ENCODE measurements around the gene LARP4B. TPM values are rescaled to one million over a fixed set of nuclear protein-coding genes. Genes with fewer than 3 reads are reported as not detected.

LARP4B gene
- total RNA-seq, 2 experiments from 2014 or later, result 64.8 to 143 TPM

DNA sequence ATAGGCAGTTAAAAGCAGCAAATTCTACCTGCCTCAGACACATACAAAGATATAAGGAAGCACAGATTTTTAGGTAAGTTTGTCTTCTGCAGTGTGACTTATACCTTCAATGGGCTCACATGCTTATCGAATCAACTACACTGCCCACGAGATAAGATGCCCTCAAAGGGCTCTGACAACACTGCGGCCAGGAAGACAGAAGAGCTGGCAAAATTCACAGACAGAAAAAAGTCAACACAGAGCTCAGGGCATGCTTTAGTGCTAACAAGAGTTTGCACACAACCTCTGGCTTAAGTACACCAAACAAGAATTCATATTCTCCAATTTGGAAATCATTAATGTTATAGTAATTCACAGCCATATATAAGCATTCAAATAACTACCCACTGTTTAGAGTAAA is 62.3 kb downstream of the LARP4B start:
- no peaks in the 10 kb centered on the region for H3K9me2 ChIP-seq (ENCODE audit: insufficient read depth, low read length)
- H3K9me3 ChIP-seq (ENCODE audit: low read length), result no peaks in the 10 kb centered on the region
- no TSS peak for BruUV-seq (replicated peaks)
- 0 out of 2 replicates have a peak, but pooled peaks cover 4% of the 10 kb centered on the region for H4K20me1 ChIP-seq (ENCODE audit: insufficient read depth, low read length)
- intact Hi-C loops (cut with micrococcal nuclease; ENCODE audit: unreplicated experiment), result no loop called here
- ChIA-PET CTCF (ENCODE audit: unreplicated experiment) (no interaction called here), POLR2A (interaction anchor here (0.6 kb wide), 1 partner anchor 10 kb away, joined by 3 read pairs; no protein-coding TSS in a partner anchor)
- H3K4me3 ChIP-seq (ENCODE audit: low read depth, low read length, poor library complexity, severe bottlenecking), result no peak overlapping the region
- H3K4me1 ChIP-seq (ENCODE audit: insufficient read depth, low read length, poor library complexity, severe bottlenecking), result no peaks in the 10 kb centered on the region
- peaks cover 15% of the 10 kb centered on the region; the same call in 1 of the 2 replicates for H3K79me2 ChIP-seq (ENCODE audit: insufficient read depth, low read depth, low read length)
- no peak overlapping the region for H3K27ac ChIP-seq (ENCODE audit: low read depth, low read length, poor library complexity, severe bottlenecking)
- H3K36me3 ChIP-seq (ENCODE audit: insufficient read depth, low read length), result peaks cover 91% of the 10 kb centered on the region
- TF ChIP-seq EZH2phosphoT487 (IDR thresholded peaks at IDR 0.05; ENCODE audit: borderline replicate concordance, low read depth, low read length), result no peak
- TF ChIP-seq, protein P1, sequence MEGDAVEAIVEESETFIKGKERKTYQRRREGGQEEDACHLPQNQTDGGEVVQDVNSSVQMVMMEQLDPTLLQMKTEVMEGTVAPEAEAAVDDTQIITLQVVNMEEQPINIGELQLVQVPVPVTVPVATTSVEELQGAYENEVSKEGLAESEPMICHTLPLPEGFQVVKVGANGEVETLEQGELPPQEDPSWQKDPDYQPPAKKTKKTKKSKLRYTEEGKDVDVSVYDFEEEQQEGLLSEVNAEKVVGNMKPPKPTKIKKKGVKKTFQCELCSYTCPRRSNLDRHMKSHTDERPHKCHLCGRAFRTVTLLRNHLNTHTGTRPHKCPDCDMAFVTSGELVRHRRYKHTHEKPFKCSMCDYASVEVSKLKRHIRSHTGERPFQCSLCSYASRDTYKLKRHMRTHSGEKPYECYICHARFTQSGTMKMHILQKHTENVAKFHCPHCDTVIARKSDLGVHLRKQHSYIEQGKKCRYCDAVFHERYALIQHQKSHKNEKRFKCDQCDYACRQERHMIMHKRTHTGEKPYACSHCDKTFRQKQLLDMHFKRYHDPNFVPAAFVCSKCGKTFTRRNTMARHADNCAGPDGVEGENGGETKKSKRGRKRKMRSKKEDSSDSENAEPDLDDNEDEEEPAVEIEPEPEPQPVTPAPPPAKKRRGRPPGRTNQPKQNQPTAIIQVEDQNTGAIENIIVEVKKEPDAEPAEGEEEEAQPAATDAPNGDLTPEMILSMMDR (conservative IDR thresholded peaks at IDR 0.05; ENCODE audit: low read length), result no peak
- no peak overlapping the region for H3K4me2 ChIP-seq (ENCODE audit: low read length)
- no peak for DNase-seq (ENCODE audit: low spot score)
- no peak overlapping the region for H2AFZ ChIP-seq (ENCODE audit: low read length)

DNA sequence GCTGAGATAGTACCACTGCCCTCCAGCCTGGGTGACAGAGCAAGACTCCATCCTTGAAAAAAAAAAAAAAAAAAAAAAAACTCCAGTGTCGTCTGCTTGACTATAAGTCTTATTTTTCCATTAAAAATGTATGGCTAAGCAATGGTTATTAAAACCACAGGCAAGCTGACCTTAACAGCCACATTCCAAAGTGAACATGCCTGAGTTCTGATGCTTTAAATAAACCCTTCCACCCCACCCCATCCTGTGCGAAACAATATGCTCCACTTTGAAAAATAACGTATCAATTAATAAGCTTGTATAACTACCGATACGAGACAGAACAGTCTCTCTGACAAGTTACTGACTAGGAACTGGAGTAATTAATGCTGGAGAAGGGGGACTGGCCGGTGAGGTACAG is 63.7 kb downstream of the LARP4B start:
- no peak for DNase-seq (ENCODE audit: low spot score)
- ChIA-PET POLR2A (interaction anchor here (1.1 kb wide), 1 partner anchor 9 kb away, joined by 3 read pairs; no protein-coding TSS in a partner anchor), CTCF (ENCODE audit: unreplicated experiment) (no interaction called here)
- intact Hi-C loops (cut with micrococcal nuclease; ENCODE audit: unreplicated experiment), result no loop called here
- Histone ChIP-seq H3K4me2 (ENCODE audit: low read length) (no peak overlapping the region), H3K4me1 (ENCODE audit: insufficient read depth, low read length, poor library complexity, severe bottlenecking) (no peaks in the 10 kb centered on the region), H4K20me1 (ENCODE audit: insufficient read depth, low read length) (0 out of 2 replicates have a peak, but pooled peaks cover 4% of the 10 kb centered on the region), H3K27ac (ENCODE audit: low read depth, low read length, poor library complexity, severe bottlenecking) (no peak overlapping the region), H3K9me3 (ENCODE audit: low read length) (no peaks in the 10 kb centered on the region), H2AFZ (ENCODE audit: low read length) (no peak overlapping the region), H3K4me3 (ENCODE audit: low read depth, low read length, poor library complexity, severe bottlenecking) (no peak overlapping the region), H3K79me2 (ENCODE audit: insufficient read depth, low read depth, low read length) (peaks cover 6% of the 10 kb centered on the region; the same call in 1 of the 2 replicates), H3K9me2 (ENCODE audit: insufficient read depth, low read length) (no peaks in the 10 kb centered on the region), H3K36me3 (ENCODE audit: insufficient read depth, low read length) (peaks cover 92% of the 10 kb centered on the region)
- TF ChIP-seq EZH2phosphoT487 (IDR thresholded peaks at IDR 0.05; ENCODE audit: borderline replicate concordance, low read depth, low read length), result no peak
- TF ChIP-seq, protein P1 (conservative IDR thresholded peaks at IDR 0.05; ENCODE audit: low read length), result no peak
- BruUV-seq (replicated peaks), result no TSS peak

DNA sequence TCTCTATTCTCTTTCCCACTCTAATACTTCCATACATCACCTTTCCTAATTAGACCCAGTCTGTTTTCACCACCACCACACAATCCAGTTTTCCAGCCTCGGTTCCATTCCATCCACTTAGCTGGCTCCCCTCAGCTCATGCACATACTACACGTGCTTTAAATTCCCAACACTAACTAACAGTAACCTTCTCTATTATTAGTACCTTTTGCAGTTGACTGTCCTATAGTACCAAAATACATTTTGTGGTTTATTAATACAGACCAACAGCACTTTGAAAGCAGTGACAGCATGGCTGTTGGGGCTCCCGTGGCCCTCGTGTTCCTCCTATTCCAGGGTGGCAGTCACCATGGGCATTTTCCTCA is 64.9 kb downstream of the LARP4B start:
- Histone ChIP-seq H3K27ac (ENCODE audit: low read depth, low read length, poor library complexity, severe bottlenecking) (no peak overlapping the region), H4K20me1 (ENCODE audit: insufficient read depth, low read length) (0 out of 2 replicates have a peak, but pooled peaks cover 4% of the 10 kb centered on the region), H3K9me2 (ENCODE audit: insufficient read depth, low read length) (no peaks in the 10 kb centered on the region), H3K4me1 (ENCODE audit: insufficient read depth, low read length, poor library complexity, severe bottlenecking) (no peaks in the 10 kb centered on the region), H3K4me2 (ENCODE audit: low read length) (no peak overlapping the region), H3K79me2 (ENCODE audit: insufficient read depth, low read depth, low read length) (peaks cover 6% of the 10 kb centered on the region; the same call in 1 of the 2 replicates), H3K36me3 (ENCODE audit: insufficient read depth, low read length) (peaks cover 92% of the 10 kb centered on the region), H3K4me3 (ENCODE audit: low read depth, low read length, poor library complexity, severe bottlenecking) (no peak overlapping the region), H2AFZ (ENCODE audit: low read length) (no peak overlapping the region), H3K9me3 (ENCODE audit: low read length) (no peaks in the 10 kb centered on the region)
- ChIA-PET CTCF (ENCODE audit: unreplicated experiment) (no interaction called here), POLR2A (no interaction called here)
- no peak for TF ChIP-seq EZH2phosphoT487 (IDR thresholded peaks at IDR 0.05; ENCODE audit: borderline replicate concordance, low read depth, low read length)
- TF ChIP-seq, protein P1 (conservative IDR thresholded peaks at IDR 0.05; ENCODE audit: low read length), result no peak
- no TSS peak for BruUV-seq (replicated peaks)
- intact Hi-C loops (cut with micrococcal nuclease; ENCODE audit: unreplicated experiment), result no loop called here
- DNase-seq (ENCODE audit: low spot score), result no peak

Measured in OCI-LY7 (cell line).